ENCODE measurements around the gene RNASE1. TPM values are rescaled to one million over a fixed set of nuclear protein-coding genes. Genes with fewer than 3 reads are reported as not detected.
"Not testable (repeated sequence)": the region's sequence is repeated elsewhere in the genome, so short reads cannot be mapped to it uniquely, and the experiment has no call there.

The RNASE1 gene
- total RNA-seq, 3 donors from 2014 or later = 125 to 1,186 (median 303) TPM

- DNase-seq (ENCODE audit: low spot score in 2 of 2) = no peak
- intact Hi-C loops (cut with DNase I; ENCODE audit: low total_unique reads) = no loop called here
- no peaks in the 10 kb centered on the region for H3K4me1 ChIP-seq
- TF ChIP-seq CTCF (IDR thresholded peaks at IDR 0.05) (no peak), POLR2A (IDR thresholded peaks at IDR 0.05) (no peak), POLR2AphosphoS5 (IDR thresholded peaks at IDR 0.05) (no peak)
- no peaks in the 10 kb centered on the region for H3K27me3 ChIP-seq
- H3K36me3 ChIP-seq = no peaks in the 10 kb centered on the region
- H3K9me3 ChIP-seq = no peaks in the 10 kb centered on the region
- H3K27ac ChIP-seq = no peak overlapping the region
- H3K4me3 ChIP-seq = no peak overlapping the region
Measured at GRCh38 chr14:20769421-20769820, 33.2 kb downstream of the RNASE1 start.

- no peaks in the 10 kb centered on the region for H3K27me3 ChIP-seq
- intact Hi-C loops (cut with DNase I; ENCODE audit: low total_unique reads) = no loop called here
- no peak for DNase-seq (ENCODE audit: low spot score in 2 of 2)
- no peaks in the 10 kb centered on the region for H3K36me3 ChIP-seq
- TF ChIP-seq POLR2A (IDR thresholded peaks at IDR 0.05) (no peak), CTCF (IDR thresholded peaks at IDR 0.05) (no peak), POLR2AphosphoS5 (IDR thresholded peaks at IDR 0.05) (no peak)
- H3K4me3 ChIP-seq = no peak overlapping the region
- H3K27ac ChIP-seq = no peak overlapping the region
- no peaks in the 10 kb centered on the region for H3K4me1 ChIP-seq
- H3K9me3 ChIP-seq = no peaks in the 10 kb centered on the region
Measured at GRCh38 chr14:20768593-20768892, 34.1 kb downstream of the RNASE1 start.

- H3K9me3 ChIP-seq = no peaks in the 10 kb centered on the region
- DNase-seq (ENCODE audit: low spot score in 2 of 2) = peak in 1 of 2 donors; percentile 46
- H3K4me1 ChIP-seq = no peaks in the 10 kb centered on the region
- H3K36me3 ChIP-seq = no peaks in the 10 kb centered on the region
- no peak for TF ChIP-seq POLR2A (IDR thresholded peaks at IDR 0.05)
- peak in 1 of 3 donors; percentile 14 for TF ChIP-seq POLR2AphosphoS5 (IDR thresholded peaks at IDR 0.05)
- no peak overlapping the region for H3K4me3 ChIP-seq
- no peaks in the 10 kb centered on the region for H3K27me3 ChIP-seq
- peak overlapping the region; percentile 74 to 82 for H3K27ac ChIP-seq
- intact Hi-C loops (cut with DNase I; ENCODE audit: low total_unique reads) = no loop called here
Measured at GRCh38 chr14:20760950-20761349, 41.7 kb downstream of the RNASE1 start.

- H3K27me3 ChIP-seq; H3K4me3 ChIP-seq; DNase-seq (ENCODE audit: low spot score in 2 of 2); H3K27ac ChIP-seq; H3K9me3 ChIP-seq; intact Hi-C loops (cut with DNase I; ENCODE audit: low total_unique reads); H3K4me1 ChIP-seq; H3K36me3 ChIP-seq: not testable (repeated sequence)
Measured at GRCh38 chr14:20759465-20759864, 43.2 kb downstream of the RNASE1 start.

- intact Hi-C loops (cut with DNase I; ENCODE audit: low total_unique reads) = no loop called here
- no peaks in the 10 kb centered on the region for H3K36me3 ChIP-seq
Measured at GRCh38 chr14:20757965-20758364, 44.7 kb downstream of the RNASE1 start.

GRCh38 chr14:20755037-20755436 lies 47.6 kb downstream of the RNASE1 start:
- DNase-seq (ENCODE audit: low spot score in 2 of 2) = peak in 1 of 2 donors; percentile 52
- peaks cover 0 to 6% of the 10 kb centered on the region in 2 donors for H3K4me1 ChIP-seq
- no peaks in the 10 kb centered on the region for H3K36me3 ChIP-seq
- no peak for TF ChIP-seq POLR2AphosphoS5 (IDR thresholded peaks at IDR 0.05)
- TF ChIP-seq POLR2A (IDR thresholded peaks at IDR 0.05) = no peak
- no peak for TF ChIP-seq CTCF (IDR thresholded peaks at IDR 0.05)
- intact Hi-C loops (cut with DNase I; ENCODE audit: low total_unique reads) = no loop called here
- H3K27ac ChIP-seq = peak overlapping the region; percentile 53 to 74
- no peak overlapping the region for H3K4me3 ChIP-seq
- H3K27me3 ChIP-seq = no peaks in the 10 kb centered on the region
- H3K9me3 ChIP-seq = peaks cover 15 to 16% of the 10 kb centered on the region in 2 donors

More at GRCh38 chr14:20757965-20758364, 44.7 kb downstream of the RNASE1 start:
- H3K9me3 ChIP-seq = no peaks in the 10 kb centered on the region
- H3K4me1 ChIP-seq = peaks cover 0 to 6% of the 10 kb centered on the region in 2 donors
- H3K4me3 ChIP-seq = no peak overlapping the region
- TF ChIP-seq CTCF (IDR thresholded peaks at IDR 0.05) (no peak), POLR2A (IDR thresholded peaks at IDR 0.05) (no peak), POLR2AphosphoS5 (IDR thresholded peaks at IDR 0.05) (no peak)
- no peak overlapping the region for H3K27ac ChIP-seq
- H3K27me3 ChIP-seq = no peaks in the 10 kb centered on the region
- no peak for DNase-seq (ENCODE audit: low spot score in 2 of 2)

Data from breast epithelium (tissue), 4 donors.